NCI-H446 (cell line): Measurements from ENCODE around the gene FKBP11.
A peak's percentile ranks its signal among the peaks of the same experiment; 100 is the strongest.
"Not testable (repeated sequence)": the region's sequence is repeated elsewhere in the genome, so short reads cannot be mapped to it uniquely, and the experiment has no call there.

Experiments used
- DNase-seq, 2 experiments: peaks; one replicate each; lab custom pipeline; 2025; lab: John Stamatoyannopoulos, UW

The FKBP11 gene

GRCh38 chr12:48954841-48955501, 29.7 kb upstream of the FKBP11 start:
- no peak for DNase-seq

GRCh38 chr12:48954061-48954460, 28.8 kb upstream of the FKBP11 start:
- DNase-seq: no peak

GRCh38 chr12:48952691-48953090, 27.4 kb upstream of the FKBP11 start:
- no peak for DNase-seq

GRCh38 chr12:48947727-48948126, 22.4 kb upstream of the FKBP11 start:
- DNase-seq: no peak

GRCh38 chr12:48946943-48947342, 21.7 kb upstream of the FKBP11 start:
- no peak for DNase-seq

GRCh38 chr12:48946205-48946604, 20.9 kb upstream of the FKBP11 start:
- DNase-seq: peak; percentile 37 to 66

- no peak for DNase-seq
These were observed 17.9 kb upstream of the FKBP11 start for GRCh38 chr12:48943221-48943620.

- no peak for DNase-seq
These were observed 14.9 kb upstream of the FKBP11 start for GRCh38 chr12:48940181-48940580.

GRCh38 chr12:48938805-48939204, 13.5 kb upstream of the FKBP11 start:
- no peak for DNase-seq

GRCh38 chr12:48937170-48937569, 11.9 kb upstream of the FKBP11 start:
- no peak for DNase-seq

GRCh38 chr12:48936379-48936979, 11.2 kb upstream of the FKBP11 start:
- DNase-seq: peak; percentile 35 to 59

GRCh38 chr12:48934312-48934706, 9.0 kb upstream of the FKBP11 start:
- DNase-seq: no peak

- no peak for DNase-seq
These were observed 8.5 kb upstream of the FKBP11 start for GRCh38 chr12:48933664-48934311.

- DNase-seq: no peak
These were observed 7.6 kb upstream of the FKBP11 start for GRCh38 chr12:48932878-48933277.

GRCh38 chr12:48930475-48930874, 5.2 kb upstream of the FKBP11 start:
- no peak for DNase-seq

GRCh38 chr12:48929551-48929950, 4.3 kb upstream of the FKBP11 start:
- DNase-seq: no peak

- no peak for DNase-seq
These were observed 2.0 kb upstream of the FKBP11 start for GRCh38 chr12:48927261-48927660.

- DNase-seq: no peak
These were observed 532 bp downstream of the FKBP11 start for GRCh38 chr12:48924617-48925303.

GRCh38 chr12:48923117-48923516, 2.2 kb downstream of the FKBP11 start:
- DNase-seq: no peak

- DNase-seq: no peak
These were observed 7.3 kb downstream of the FKBP11 start for GRCh38 chr12:48917857-48918537.

GRCh38 chr12:48910196-48910595, 15.1 kb downstream of the FKBP11 start:
- DNase-seq: no peak

GRCh38 chr12:48909698-48910097, 15.6 kb downstream of the FKBP11 start:
- not testable (repeated sequence) for DNase-seq
